Adrenal gland (tissue), 5 donors: ENCODE measurements around the gene KLF12.

Experiments used
- POLR2A ChIP-seq, 2 donors: fragments of 450-650 bp; IDR thresholded peaks; one replicate each; pipeline ENCODE4 v1.6.1; 2017; ENCODE audit warnings: antibody characterized with exemption in 2 of 2, mild to moderate bottlenecking in 2 of 2, moderate library complexity in 1 of 2
- TF ChIP-seq, protein P1 (sequence below), 6 experiments: fragments of 450-650 bp in 4 of 6; fragments of 200-600 bp in 2 of 6; sonication (generic) in 1 of 6; IDR thresholded peaks; 1 replicate in 5 of 6; 2 replicates in 1 of 6; pipeline versions ENCODE4 v1.5.1 to v1.8.0; 2016 to 2021; ENCODE audit warnings: antibody characterized with exemption in 6 of 6, mild to moderate bottlenecking in 2 of 6, moderate library complexity in 1 of 6
- donor health status: DM: no; HTN: no; CAD: no.

DNA sequence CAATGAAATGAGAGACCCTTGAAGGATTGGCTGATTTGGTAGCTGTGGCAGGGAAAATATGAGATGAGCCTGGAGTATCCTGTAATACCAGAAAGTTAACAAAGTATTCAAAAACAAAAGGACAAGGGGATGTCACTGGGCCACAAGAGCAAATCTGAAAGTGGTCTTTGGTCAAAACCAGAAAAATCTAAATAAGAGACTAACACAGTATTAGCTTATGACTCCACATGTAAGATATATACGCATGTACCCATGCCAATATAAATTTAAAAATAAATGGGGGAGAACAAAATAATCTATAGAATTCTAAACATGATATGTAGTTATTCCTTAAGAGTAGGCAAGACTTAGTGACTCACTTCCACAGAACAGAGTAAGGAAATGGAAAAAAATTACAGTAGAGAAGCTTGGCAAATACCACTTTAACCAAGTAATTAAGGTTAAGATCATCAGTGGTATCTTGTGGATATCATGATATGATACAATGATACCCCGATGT lies 16.9 kb downstream of the KLF12 start:
- TF ChIP-seq, protein P1, sequence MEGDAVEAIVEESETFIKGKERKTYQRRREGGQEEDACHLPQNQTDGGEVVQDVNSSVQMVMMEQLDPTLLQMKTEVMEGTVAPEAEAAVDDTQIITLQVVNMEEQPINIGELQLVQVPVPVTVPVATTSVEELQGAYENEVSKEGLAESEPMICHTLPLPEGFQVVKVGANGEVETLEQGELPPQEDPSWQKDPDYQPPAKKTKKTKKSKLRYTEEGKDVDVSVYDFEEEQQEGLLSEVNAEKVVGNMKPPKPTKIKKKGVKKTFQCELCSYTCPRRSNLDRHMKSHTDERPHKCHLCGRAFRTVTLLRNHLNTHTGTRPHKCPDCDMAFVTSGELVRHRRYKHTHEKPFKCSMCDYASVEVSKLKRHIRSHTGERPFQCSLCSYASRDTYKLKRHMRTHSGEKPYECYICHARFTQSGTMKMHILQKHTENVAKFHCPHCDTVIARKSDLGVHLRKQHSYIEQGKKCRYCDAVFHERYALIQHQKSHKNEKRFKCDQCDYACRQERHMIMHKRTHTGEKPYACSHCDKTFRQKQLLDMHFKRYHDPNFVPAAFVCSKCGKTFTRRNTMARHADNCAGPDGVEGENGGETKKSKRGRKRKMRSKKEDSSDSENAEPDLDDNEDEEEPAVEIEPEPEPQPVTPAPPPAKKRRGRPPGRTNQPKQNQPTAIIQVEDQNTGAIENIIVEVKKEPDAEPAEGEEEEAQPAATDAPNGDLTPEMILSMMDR (IDR thresholded peaks at IDR 0.05) = no peak
- TF ChIP-seq POLR2A (IDR thresholded peaks at IDR 0.05) = no peak
